Body of pancreas (tissue), 4 donors: Measurements from ENCODE around the gene SNX13. TPM values are rescaled to one million over a fixed set of nuclear protein-coding genes. Genes with fewer than 3 reads are reported as not detected.

ENCODE experiments used
- ATAC-seq: fragments of 150-250 bp; one replicate; pipeline ENCODE4 v1.9.1; 2016
- DNase-seq, 4 donors: peaks; one replicate each; pipeline ENCODE4 v3.0.0-alpha.2; 2019
- H3K27ac ChIP-seq, 4 donors: fragments of 200-600 bp; sonication (generic); 1 replicate in 3 of 4; 2 replicates in 1 of 4; pipeline versions ENCODE4 v1.5.1 to v1.6.1; 2016 to 2019; ENCODE audit warnings: mild to moderate bottlenecking in 1 of 4, mixed read lengths in 1 of 4, moderate library complexity in 1 of 4
- H3K27me3 ChIP-seq, 2 donors: fragments of 200-600 bp; sonication (generic); one replicate each; pipeline ENCODE4 v1.6.0; 2016; ENCODE audit warnings: mild to moderate bottlenecking in 1 of 2
- H3K36me3 ChIP-seq, 2 donors: fragments of 200-600 bp; sonication (generic); replicated peaks in 1 of 2; 2 replicates each; pipeline ENCODE4 v1.5.1; 2016; ENCODE audit warnings: low read depth in 2 of 2; ENCODE audit not compliant: insufficient read depth in 1 of 2
- H3K4me1 ChIP-seq: fragments of 200-600 bp; sonication (generic); one replicate; pipeline ENCODE4 v1.6.0; 2016
- H3K4me3 ChIP-seq, 2 donors: fragments of 200-600 bp; sonication (generic); 1 replicate in 1 of 2; 2 replicates in 1 of 2; pipeline ENCODE4 v1.5.1; 2016 to 2019
- H3K9me3 ChIP-seq, 3 donors: fragments of 200-600 bp; sonication (generic); 1 replicate in 2 of 3; 2 replicates in 1 of 3; pipeline ENCODE4 v1.5.1; 2016
- CTCF ChIP-seq, 7 experiments: fragments of 450-650 bp in 4 of 7; fragments of 200-600 bp in 3 of 7; sonication (generic) in 3 of 7; IDR thresholded peaks; one replicate each; pipeline ENCODE4 v1.5.1; 2016 to 2019; ENCODE audit warnings: antibody characterized with exemption in 7 of 7
- POLR2A ChIP-seq, 3 donors: fragments of 450-650 bp; IDR thresholded peaks; one replicate each; pipeline ENCODE4 v1.6.1; 2016; ENCODE audit warnings: antibody characterized with exemption in 3 of 3, mild to moderate bottlenecking in 2 of 3
- WGBS, 2 donors: methylation state at CpG; one replicate each; pipeline ENCODE4 v1.1.5; 2017; 5-methylcytosine and 5-hydroxymethylcytosine counted together
- intact Hi-C: fragments of 100-400 bp; cut with DNase I; formaldehyde crosslinking; loops from one replicate; pipeline ENCODE4 v1.15.1; 2023
- total RNA-seq, 2 donors: library from RNA; depleted of rRNA; stranded (reverse); fragments of >200 nt; gene quantifications; one replicate each; pipeline ENCODE4 v1.1.0, GENCODE V29; 2016

Gene SNX13
- total RNA-seq, 2 donors from 2014 or later: 23.1 to 61.0 TPM

GRCh38 chr7:17903337-17903736 lies 37.0 kb downstream of the SNX13 start:
- ATAC-seq (peak; percentile 30), DNase-seq (no peak)
- H3K36me3 ChIP-seq: no peaks in the 10 kb centered on the region
- no peaks in the 10 kb centered on the region for H3K9me3 ChIP-seq
- H3K4me1 ChIP-seq: peaks cover 16% of the 10 kb centered on the region
- no peaks in the 10 kb centered on the region for H3K27me3 ChIP-seq
- intact Hi-C loops: no loop called here
- no peak for TF ChIP-seq CTCF (IDR thresholded peaks at IDR 0.05)
- H3K4me3 ChIP-seq: no peak overlapping the region
- H3K27ac ChIP-seq: peak overlapping the region in 1 of 4 donors; percentile 13

GRCh38 chr7:17902599-17902998 lies 37.7 kb downstream of the SNX13 start:
- intact Hi-C loops: no loop called here
- WGBS, 2 donors: 65 to 91% methylated on average over 5 of the region's 5 CpGs
- no peak for DNase-seq

GRCh38 chr7:17900464-17900863 lies 39.8 kb downstream of the SNX13 start:
- 83 to 100% methylated on average over 1 of the region's 1 CpG for WGBS, 2 donors
- no peak for ATAC-seq
- intact Hi-C loops: no loop called here

More at GRCh38 chr7:17902599-17902998, 37.7 kb downstream of the SNX13 start:
- Histone ChIP-seq H3K27ac (no peak overlapping the region), H3K27me3 (no peaks in the 10 kb centered on the region), H3K36me3 (no peaks in the 10 kb centered on the region), H3K4me1 (peaks cover 16% of the 10 kb centered on the region), H3K4me3 (no peak overlapping the region), H3K9me3 (no peaks in the 10 kb centered on the region)
- ATAC-seq: no peak
- TF ChIP-seq CTCF (IDR thresholded peaks at IDR 0.05): no peak
- TF ChIP-seq POLR2A (IDR thresholded peaks at IDR 0.05): no peak

GRCh38 chr7:17898111-17898510 lies 42.2 kb downstream of the SNX13 start:
- no peak for ATAC-seq
- no peak overlapping the region for H3K27ac ChIP-seq
- TF ChIP-seq POLR2A (IDR thresholded peaks at IDR 0.05): no peak
- TF ChIP-seq CTCF (IDR thresholded peaks at IDR 0.05): no peak
- intact Hi-C loops: no loop called here
- no peaks in the 10 kb centered on the region for H3K36me3 ChIP-seq
- H3K9me3 ChIP-seq: no peaks in the 10 kb centered on the region
- peaks cover 8% of the 10 kb centered on the region for H3K4me1 ChIP-seq
- 91 to 97% methylated on average over 4 of the region's 4 CpGs for WGBS, 2 donors
- no peak for DNase-seq
- no peak overlapping the region for H3K4me3 ChIP-seq
- no peaks in the 10 kb centered on the region for H3K27me3 ChIP-seq

More at GRCh38 chr7:17900464-17900863, 39.8 kb downstream of the SNX13 start:
- H3K27ac ChIP-seq: no peak overlapping the region
- no peak overlapping the region for H3K4me3 ChIP-seq
- no peaks in the 10 kb centered on the region for H3K9me3 ChIP-seq
- DNase-seq: no peak
- TF ChIP-seq POLR2A (IDR thresholded peaks at IDR 0.05): no peak
- no peak for TF ChIP-seq CTCF (IDR thresholded peaks at IDR 0.05)
- no peaks in the 10 kb centered on the region for H3K36me3 ChIP-seq
- no peaks in the 10 kb centered on the region for H3K27me3 ChIP-seq
- H3K4me1 ChIP-seq: peaks cover 16% of the 10 kb centered on the region

GRCh38 chr7:17887286-17887685 lies 53.0 kb downstream of the SNX13 start:
- intact Hi-C loops: no loop called here
- H3K4me1 ChIP-seq: no peaks in the 10 kb centered on the region
- no peak for ATAC-seq
- H3K9me3 ChIP-seq: no peaks in the 10 kb centered on the region
- TF ChIP-seq POLR2A (IDR thresholded peaks at IDR 0.05): no peak
- TF ChIP-seq CTCF (IDR thresholded peaks at IDR 0.05): no peak
- H3K27me3 ChIP-seq: no peaks in the 10 kb centered on the region
- DNase-seq: no peak
- no peak overlapping the region for H3K4me3 ChIP-seq
- peaks cover 6 to 8% of the 10 kb centered on the region in 2 donors for H3K36me3 ChIP-seq
- WGBS, 2 donors: 91 to 92% methylated on average over 2 of the region's 2 CpGs
- H3K27ac ChIP-seq: no peak overlapping the region
